ENCODE measurements around the gene TMEM63C.

- TF ChIP-seq POLR2A (IDR thresholded peaks at IDR 0.05; ENCODE audit: low read length) = no peak
- TF ChIP-seq GATA1 (IDR thresholded peaks at IDR 0.05; ENCODE audit: low read depth, low read length) = no peak
These were observed 39.8 kb downstream of the TMEM63C start for GRCh38 chr14:77221241-77221871.
